ENCODE measurements around the gene KCNQ1.

The KCNQ1 gene

GRCh38 chr11:2805388-2806056, 360.7 kb downstream of the KCNQ1 start:
- no peak for DNase-seq (ENCODE audit: low read depth in 2 of 2)

GRCh38 chr11:2806351-2807024, 361.7 kb downstream of the KCNQ1 start:
- DNase-seq (ENCODE audit: low read depth in 2 of 2), result no peak

DNA sequence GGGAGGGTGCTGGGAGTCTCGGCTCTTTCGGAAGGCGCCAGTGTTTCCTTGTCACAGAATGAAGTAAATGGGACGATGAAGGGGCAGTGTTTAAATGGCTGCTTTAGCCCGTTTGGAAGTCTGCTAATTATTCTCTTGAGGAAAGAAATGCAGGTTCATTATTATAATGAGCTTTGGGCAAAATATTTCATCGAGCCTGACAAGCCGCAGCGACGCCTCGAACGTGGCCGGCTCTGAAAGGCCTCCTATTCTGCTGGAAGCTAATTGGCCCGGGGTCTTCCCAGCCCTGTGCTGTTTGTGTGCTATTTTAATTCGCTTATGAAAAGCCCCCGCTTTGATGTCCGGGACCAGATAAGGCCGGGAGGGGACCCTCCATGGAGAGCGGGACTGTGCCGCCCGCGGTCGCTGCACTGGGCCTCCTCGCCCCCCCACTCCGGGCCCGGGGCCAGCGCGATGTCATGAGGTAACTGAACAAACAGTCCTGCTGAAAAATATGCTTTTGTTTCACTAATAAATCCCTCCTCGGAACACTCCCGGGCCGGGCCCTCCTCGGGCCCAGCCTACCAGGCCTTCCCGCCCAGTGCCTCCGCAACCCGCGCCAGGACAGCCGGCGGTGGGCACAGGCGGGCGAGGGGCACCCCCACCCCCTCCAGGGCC, 362.3 kb downstream of the KCNQ1 start:
- DNase-seq (ENCODE audit: low read depth in 2 of 2), result no peak

DNA sequence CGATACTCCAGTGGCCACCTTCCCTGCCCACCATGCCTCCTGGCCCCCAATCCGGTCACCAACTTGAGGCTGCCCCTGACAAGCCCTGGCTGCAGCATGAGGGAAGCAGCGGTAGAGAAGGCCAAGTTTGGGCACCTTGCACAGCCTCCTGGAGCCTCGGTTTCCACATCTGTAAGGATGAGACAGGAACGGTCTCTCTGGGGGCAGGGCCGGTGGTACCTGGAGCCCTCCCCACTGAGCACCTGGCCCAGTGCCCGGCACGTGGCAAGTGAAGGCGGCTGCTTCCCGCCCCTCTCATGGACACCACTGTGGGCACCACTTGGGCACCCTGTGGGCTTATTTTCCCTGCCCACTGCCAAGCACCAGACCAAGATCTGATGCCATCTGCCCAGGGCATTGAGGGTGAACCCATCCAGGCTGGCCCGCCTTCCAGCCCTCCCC, 363.0 kb downstream of the KCNQ1 start:
- DNase-seq (ENCODE audit: low read depth in 2 of 2), result no peak

DNA sequence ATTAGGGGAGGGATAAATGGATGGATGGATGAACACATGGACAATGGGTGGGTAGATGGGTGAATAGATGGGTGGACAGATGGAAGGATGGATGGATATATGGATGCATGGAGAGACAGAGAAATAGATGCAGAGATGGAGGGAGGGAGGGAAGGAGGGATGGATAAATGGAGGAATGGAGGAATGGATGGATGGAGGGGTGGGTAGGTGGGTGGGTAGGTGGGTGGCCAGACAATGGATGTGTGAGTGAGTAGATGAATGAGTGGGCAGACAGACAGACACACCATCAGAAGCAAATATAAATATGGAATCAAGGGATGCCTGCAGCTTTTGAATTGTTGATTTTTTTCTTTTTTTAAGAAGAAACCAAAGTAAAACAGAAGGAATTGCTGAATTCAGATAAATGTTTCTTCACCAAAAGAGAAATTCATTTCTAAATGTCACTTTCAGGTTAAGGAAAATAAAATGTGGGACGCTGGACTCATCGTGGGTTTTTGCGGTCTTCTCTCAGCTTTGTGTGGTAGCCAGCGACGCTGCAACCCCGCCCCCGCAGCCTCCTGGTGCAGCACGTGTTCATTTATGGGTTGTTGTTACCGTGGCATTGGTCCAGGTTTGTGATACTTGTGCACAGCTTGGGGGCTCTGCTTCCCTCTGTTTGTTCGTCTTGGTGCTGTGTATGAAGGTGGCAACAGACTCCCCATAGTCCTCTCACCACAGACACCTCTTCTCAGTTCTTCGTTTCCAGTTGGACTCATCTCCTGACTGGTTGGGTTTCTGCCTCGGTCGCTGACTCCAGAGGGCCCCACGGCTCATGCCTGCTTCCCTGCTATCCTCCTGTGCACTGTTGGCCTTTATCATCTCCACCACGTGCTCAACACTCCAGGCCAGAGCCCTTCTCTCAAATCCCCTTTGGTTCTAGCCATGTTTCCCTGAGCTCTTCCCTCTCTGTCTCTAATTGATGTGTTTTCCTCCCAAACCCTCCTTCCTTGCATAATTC, 364.3 kb downstream of the KCNQ1 start:
- no peak for DNase-seq (ENCODE audit: low read depth in 2 of 2)

DNA sequence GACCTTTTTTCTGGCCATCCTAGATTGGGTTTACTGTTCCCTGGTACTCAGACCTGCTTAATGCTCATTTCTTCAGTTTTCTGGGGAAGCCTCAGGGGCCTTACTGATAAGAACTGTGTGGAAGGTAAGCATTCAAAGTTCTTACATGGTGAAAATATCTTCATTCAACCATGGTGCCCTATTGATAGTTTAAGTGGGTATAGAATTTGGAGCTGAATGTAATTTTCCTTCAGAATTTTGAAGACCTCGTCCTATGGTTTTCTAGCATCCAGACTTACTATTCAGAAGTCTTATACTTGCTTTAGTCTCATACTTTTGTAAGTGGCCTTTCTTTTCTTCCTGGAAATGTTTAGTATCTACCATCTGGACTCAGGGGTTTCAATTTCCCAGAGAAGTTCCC, 365.0 kb downstream of the KCNQ1 start:
- DNase-seq (ENCODE audit: low read depth in 2 of 2), result no peak

GRCh38 chr11:2810411-2811205, 365.8 kb downstream of the KCNQ1 start:
- DNase-seq (ENCODE audit: low read depth in 2 of 2), result no peak

DNA sequence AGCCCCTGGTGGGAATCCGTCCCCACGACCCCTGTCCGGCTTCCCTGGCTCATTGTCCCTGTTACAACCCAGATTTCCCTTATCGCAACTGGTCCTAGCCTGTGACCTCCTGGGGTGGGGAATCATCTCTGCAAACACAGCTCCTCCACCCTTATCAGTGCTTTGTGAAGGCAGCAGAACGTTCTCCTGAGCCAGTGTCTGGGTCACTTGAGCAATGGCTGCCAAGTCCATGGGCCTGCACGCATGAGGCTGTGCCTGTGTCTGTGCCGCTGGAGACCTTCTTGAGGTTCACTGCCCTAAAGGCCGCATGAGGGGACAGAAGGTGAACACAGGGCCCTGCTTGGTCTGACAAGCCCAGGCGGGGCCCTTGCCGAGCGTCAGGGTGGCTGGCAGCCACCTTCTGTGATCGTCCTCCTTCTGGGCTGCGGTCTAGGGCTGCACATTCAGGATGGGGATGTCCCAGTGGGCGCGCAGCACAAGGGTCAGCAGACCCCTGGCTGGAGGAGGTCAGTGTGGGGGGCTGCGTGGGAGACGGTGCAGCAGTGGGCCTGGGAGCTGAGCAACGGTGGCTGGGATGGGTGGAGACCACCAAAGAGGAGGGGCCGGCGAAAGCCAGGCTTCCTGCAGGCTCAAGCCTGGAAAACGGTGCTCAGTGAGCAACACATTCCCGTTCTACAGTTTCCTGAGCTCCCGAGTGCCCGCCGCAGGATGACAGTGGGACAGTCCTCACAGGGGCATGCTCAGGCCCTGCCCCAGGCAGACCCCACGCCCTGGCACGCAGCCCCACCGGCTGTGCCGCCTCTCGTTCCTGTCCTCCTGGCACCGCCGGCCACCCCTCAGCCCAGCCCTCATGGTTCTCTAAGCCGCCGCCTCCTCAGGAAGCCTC, 366.6 kb downstream of the KCNQ1 start:
- no peak for DNase-seq (ENCODE audit: low read depth in 2 of 2)

DNA sequence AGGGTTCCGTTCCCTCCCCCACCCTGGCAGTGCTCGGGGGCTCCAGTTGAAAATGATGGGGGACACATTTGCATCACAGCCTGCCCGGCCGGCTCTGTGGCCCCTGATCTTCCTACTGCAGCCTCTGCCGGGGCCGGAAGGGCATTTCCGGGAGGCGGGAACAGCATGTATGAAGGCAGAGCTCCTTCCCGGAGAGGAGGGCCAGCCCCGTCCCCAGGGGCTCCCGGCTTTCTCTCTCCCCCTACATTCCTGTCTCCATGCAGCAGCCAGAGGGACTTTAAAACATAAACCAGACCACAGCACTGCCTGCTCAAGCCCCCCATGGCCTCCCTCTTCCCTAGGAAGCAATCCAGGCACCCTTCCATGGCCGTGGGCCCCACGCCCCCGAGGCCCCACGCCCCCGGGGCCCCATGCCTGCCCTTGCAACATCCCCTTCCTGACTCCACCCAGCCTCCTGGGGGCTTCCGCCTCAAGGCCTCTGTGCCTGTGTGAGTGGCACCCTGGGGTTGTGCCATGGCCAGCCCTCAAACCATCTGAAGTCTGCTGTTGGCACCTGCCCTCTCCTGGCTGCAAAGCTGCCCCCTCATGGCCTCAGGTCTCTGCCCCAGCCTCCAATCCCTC, 367.7 kb downstream of the KCNQ1 start:
- no peak for DNase-seq (ENCODE audit: low read depth in 2 of 2)

DNA sequence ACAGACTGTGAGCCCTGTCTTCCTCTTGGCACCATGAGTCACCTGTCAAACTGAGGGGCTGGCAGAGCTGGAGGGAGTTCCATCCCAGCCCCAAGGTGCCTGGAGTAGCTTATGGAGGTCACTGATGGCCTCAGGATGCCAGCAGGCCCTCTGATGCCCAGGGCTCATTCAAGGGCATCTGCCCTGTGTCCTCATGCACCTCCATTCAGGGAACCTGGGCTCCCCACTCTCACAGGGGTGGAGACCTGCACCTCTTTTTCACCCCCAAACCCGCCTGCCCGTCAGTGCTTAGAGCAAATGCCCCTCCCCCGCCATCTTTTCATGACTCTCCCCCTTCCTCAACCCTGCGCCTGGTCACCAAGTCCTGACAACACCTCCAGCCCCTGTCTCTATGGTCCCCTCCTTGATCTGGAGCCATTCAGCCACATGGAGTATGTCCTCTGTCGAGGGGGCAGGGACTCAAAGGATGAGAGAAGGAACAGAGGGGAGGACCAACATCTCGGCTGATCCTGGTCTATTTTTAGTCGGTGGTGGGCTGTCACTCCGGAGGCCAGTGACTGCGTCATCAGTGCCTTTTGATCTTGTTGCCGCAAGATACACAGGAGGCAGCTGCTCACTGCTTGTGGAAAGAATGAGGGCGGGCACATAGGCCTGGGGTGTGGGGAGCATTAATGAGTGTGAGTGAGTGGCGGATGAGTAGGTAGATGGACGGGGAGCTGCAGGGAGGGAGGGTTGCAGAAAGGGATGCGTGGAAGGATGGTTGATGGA, 368.5 kb downstream of the KCNQ1 start:
- DNase-seq (ENCODE audit: low read depth in 2 of 2), result no peak

DNA sequence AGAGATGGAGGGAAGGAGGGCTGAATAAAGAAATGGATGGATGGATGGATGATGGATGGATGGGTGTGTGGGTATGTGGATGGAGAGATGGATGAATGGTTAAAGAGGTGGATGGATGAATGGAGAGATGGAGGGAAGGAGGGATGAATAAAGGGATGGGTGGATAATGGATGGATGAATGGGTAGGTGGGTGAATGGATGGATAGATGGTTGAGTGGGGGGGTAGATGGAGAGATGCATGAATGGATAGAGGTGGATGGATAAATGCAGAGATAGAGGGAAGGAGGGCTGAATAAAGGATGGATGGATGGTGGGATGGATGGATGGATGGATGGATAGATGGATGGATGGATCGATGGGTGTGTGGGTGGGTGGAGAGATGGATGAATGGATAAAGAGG, 369.2 kb downstream of the KCNQ1 start:
- DNase-seq (ENCODE audit: low read depth in 2 of 2), result no peak

GRCh38 chr11:2814751-2815150, 369.9 kb downstream of the KCNQ1 start:
- DNase-seq (ENCODE audit: low read depth in 2 of 2), result no peak

- DNase-seq (ENCODE audit: low read depth in 2 of 2), result no peak
Observed at GRCh38 chr11:2815762-2816496, 371.1 kb downstream of the KCNQ1 start.

GRCh38 chr11:2816523-2816922, 371.7 kb downstream of the KCNQ1 start:
- no peak for DNase-seq (ENCODE audit: low read depth in 2 of 2)

GRCh38 chr11:2816941-2817421, 372.2 kb downstream of the KCNQ1 start:
- no peak for DNase-seq (ENCODE audit: low read depth in 2 of 2)

DNA sequence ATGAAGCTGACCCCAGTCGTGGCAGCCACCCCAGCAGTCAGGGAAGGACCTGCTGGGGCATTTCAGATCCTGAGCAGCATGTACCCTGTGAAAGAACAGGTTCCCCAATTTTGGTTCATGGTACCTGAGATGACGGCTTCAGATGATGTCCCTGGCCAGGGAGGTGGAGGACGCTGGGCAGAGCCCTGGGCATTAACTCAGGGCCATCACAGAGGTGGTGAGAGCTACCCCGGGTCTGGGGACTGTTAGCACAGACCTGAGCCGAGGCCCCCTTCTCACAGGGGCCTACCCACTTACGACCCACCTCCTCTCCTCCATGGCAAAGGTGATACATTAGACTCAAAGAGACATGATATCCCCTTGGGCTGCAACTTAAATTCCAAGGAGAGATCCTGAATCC, 372.6 kb downstream of the KCNQ1 start:
- no peak for DNase-seq (ENCODE audit: low read depth in 2 of 2)

DNA sequence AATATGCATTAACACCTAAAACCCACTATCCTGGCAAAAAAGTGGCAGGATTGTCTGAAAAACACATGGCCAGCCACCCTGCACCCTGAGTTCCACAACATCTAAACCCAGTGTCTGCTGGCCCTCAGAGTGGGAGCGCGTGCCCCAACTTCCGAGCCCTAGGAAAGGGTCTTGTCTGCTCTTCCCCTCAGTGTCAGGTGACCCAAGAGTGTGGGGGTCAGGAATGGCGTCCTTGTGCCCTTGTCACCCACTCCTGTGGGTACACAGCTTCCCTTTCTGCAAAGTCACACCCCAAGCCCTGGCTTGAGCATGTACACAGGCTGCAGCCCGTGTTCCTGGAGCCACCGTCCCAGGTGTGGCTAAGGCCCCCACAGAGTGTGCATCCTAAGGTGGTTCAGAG, 373.2 kb downstream of the KCNQ1 start:
- no peak for DNase-seq (ENCODE audit: low read depth in 2 of 2)

DNA sequence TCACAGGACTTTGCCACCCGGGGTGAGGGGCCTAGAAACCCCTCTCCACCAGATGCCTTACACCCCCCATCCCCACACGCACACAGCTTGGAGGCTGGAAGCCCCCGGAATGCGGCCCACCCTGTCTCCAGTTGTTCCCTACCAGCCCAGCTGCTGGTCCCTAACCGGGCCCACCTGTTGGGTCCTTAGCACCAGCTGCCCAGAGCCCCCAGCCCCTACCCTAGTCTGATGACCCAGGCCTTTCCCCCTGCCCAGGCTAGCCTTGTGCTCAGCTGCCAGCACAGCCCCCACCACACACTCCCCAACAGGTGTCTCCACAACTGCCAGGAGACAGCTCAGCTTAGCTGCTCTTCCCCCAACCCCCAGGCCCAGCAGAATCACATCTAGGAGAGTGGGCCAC, 373.7 kb downstream of the KCNQ1 start:
- DNase-seq (ENCODE audit: low read depth in 2 of 2), result no peak

Data from stimulated activated CD8-positive, alpha-beta memory T cell treated with anti-CD3 and anti-CD28 coated beads, Interleukin-7, amount 100 ng/mL, for 1 hour (primary cell).